Measurements from ENCODE around the gene OCLN.
"Not testable (repeated sequence)": the region's sequence is repeated elsewhere in the genome, so short reads cannot be mapped to it uniquely, and the experiment has no call there.

Gene OCLN

GRCh38 chr5:69498384-69498783 lies 5.8 kb downstream of the OCLN start:
- H3K27me3 Mint-ChIP-seq: peaks cover 28 to 44% of the 10 kb centered on the region in 2 donors
- ATAC-seq (replicated peaks) (no peak), DNase-seq (no peak)
- no peaks in the 10 kb centered on the region for H3K36me3 Mint-ChIP-seq (ENCODE audit: insufficient read depth)
- H3K4me3 Mint-ChIP-seq: no peak overlapping the region
- H3K4me1 Mint-ChIP-seq (ENCODE audit: low read depth in 2 of 2): no peaks in the 10 kb centered on the region
- H3K9me3 Mint-ChIP-seq: no peaks in the 10 kb centered on the region
- H3K27ac Mint-ChIP-seq: no peak overlapping the region

GRCh38 chr5:69502367-69502766 lies 9.8 kb downstream of the OCLN start:
- Mint-ChIP-seq H3K27ac (no peak overlapping the region), H3K4me3 (no peak overlapping the region), H3K9me3 (no peaks in the 10 kb centered on the region), H3K27me3 (peaks cover 7 to 11% of the 10 kb centered on the region in 2 donors), H3K4me1 (ENCODE audit: low read depth in 2 of 2) (no peaks in the 10 kb centered on the region), H3K36me3 (ENCODE audit: insufficient read depth) (no peaks in the 10 kb centered on the region)
- ATAC-seq (replicated peaks): no peak
- no peak for DNase-seq

GRCh38 chr5:69502767-69503488 lies 10.3 kb downstream of the OCLN start:
- H3K27ac Mint-ChIP-seq: no peak overlapping the region
- no peaks in the 10 kb centered on the region for H3K4me1 Mint-ChIP-seq (ENCODE audit: low read depth in 2 of 2)
- peaks cover 7% of the 10 kb centered on the region in 2 donors for H3K27me3 Mint-ChIP-seq
- ATAC-seq (replicated peaks) (no peak), DNase-seq (no peak)
- H3K4me3 Mint-ChIP-seq: no peak overlapping the region
- no peaks in the 10 kb centered on the region for H3K36me3 Mint-ChIP-seq (ENCODE audit: insufficient read depth)
- H3K9me3 Mint-ChIP-seq: no peaks in the 10 kb centered on the region

- ATAC-seq (replicated peaks) (no peak), DNase-seq (no peak)
- Mint-ChIP-seq H3K27ac (no peak overlapping the region), H3K27me3 (peaks cover 7% of the 10 kb centered on the region in 2 donors), H3K4me3 (no peak overlapping the region), H3K36me3 (ENCODE audit: insufficient read depth) (no peaks in the 10 kb centered on the region), H3K9me3 (no peaks in the 10 kb centered on the region), H3K4me1 (ENCODE audit: low read depth in 2 of 2) (no peaks in the 10 kb centered on the region)
These were observed 11.4 kb downstream of the OCLN start for GRCh38 chr5:69504036-69504435.

GRCh38 chr5:69505306-69505705 lies 12.7 kb downstream of the OCLN start:
- peaks cover 4 to 7% of the 10 kb centered on the region in 2 donors for H3K27me3 Mint-ChIP-seq
- no peaks in the 10 kb centered on the region for H3K36me3 Mint-ChIP-seq (ENCODE audit: insufficient read depth)
- no peak overlapping the region for H3K4me3 Mint-ChIP-seq
- ATAC-seq (replicated peaks) (no peak), DNase-seq (no peak)
- H3K9me3 Mint-ChIP-seq: no peaks in the 10 kb centered on the region
- H3K27ac Mint-ChIP-seq: no peak overlapping the region
- H3K4me1 Mint-ChIP-seq (ENCODE audit: low read depth in 2 of 2): no peaks in the 10 kb centered on the region

GRCh38 chr5:69509212-69509611 lies 16.6 kb downstream of the OCLN start:
- Mint-ChIP-seq H3K27ac (no peak overlapping the region), H3K9me3 (no peaks in the 10 kb centered on the region), H3K36me3 (ENCODE audit: insufficient read depth) (no peaks in the 10 kb centered on the region), H3K27me3 (no peaks in the 10 kb centered on the region), H3K4me1 (ENCODE audit: low read depth in 2 of 2) (no peaks in the 10 kb centered on the region), H3K4me3 (no peak overlapping the region)
- ATAC-seq (replicated peaks) (no peak), DNase-seq (no peak)

GRCh38 chr5:69510694-69511093 lies 18.1 kb downstream of the OCLN start:
- no peak for ATAC-seq (replicated peaks)
- no peak overlapping the region for H3K27ac Mint-ChIP-seq
- no peaks in the 10 kb centered on the region for H3K36me3 Mint-ChIP-seq (ENCODE audit: insufficient read depth)
- DNase-seq: no peak
- H3K4me3 Mint-ChIP-seq: no peak overlapping the region
- no peaks in the 10 kb centered on the region for H3K4me1 Mint-ChIP-seq (ENCODE audit: low read depth in 2 of 2)
- H3K27me3 Mint-ChIP-seq: no peaks in the 10 kb centered on the region
- no peaks in the 10 kb centered on the region for H3K9me3 Mint-ChIP-seq

GRCh38 chr5:69512740-69513260 lies 20.2 kb downstream of the OCLN start:
- Mint-ChIP-seq H3K9me3 (no peaks in the 10 kb centered on the region), H3K4me1 (ENCODE audit: low read depth in 2 of 2) (no peaks in the 10 kb centered on the region), H3K36me3 (ENCODE audit: insufficient read depth) (no peaks in the 10 kb centered on the region), H3K27me3 (no peaks in the 10 kb centered on the region), H3K27ac (no peak overlapping the region), H3K4me3 (no peak overlapping the region)
- ATAC-seq (replicated peaks) (no peak), DNase-seq (no peak)

GRCh38 chr5:69515570-69515969 lies 23.0 kb downstream of the OCLN start:
- H3K27ac Mint-ChIP-seq; H3K4me1 Mint-ChIP-seq (ENCODE audit: low read depth in 2 of 2): not testable (repeated sequence)

GRCh38 chr5:69516769-69517168 lies 24.2 kb downstream of the OCLN start:
- Mint-ChIP-seq H3K27me3 (no peaks in the 10 kb centered on the region), H3K27ac (no peak overlapping the region), H3K4me3 (no peak overlapping the region), H3K9me3 (no peaks in the 10 kb centered on the region), H3K36me3 (ENCODE audit: insufficient read depth) (peaks cover 3% of the 10 kb centered on the region), H3K4me1 (ENCODE audit: low read depth in 2 of 2) (no peaks in the 10 kb centered on the region)
- ATAC-seq (replicated peaks): no peak
- DNase-seq: no peak

More at GRCh38 chr5:69515570-69515969, 23.0 kb downstream of the OCLN start:
- ATAC-seq (replicated peaks); H3K9me3 Mint-ChIP-seq; H3K36me3 Mint-ChIP-seq (ENCODE audit: insufficient read depth); H3K4me3 Mint-ChIP-seq; DNase-seq; H3K27me3 Mint-ChIP-seq: not testable (repeated sequence)

- H3K27me3 Mint-ChIP-seq: peaks cover 0 to 5% of the 10 kb centered on the region in 2 donors
- H3K27ac Mint-ChIP-seq: no peak overlapping the region
- ATAC-seq (replicated peaks) (no peak), DNase-seq (no peak)
- no peak overlapping the region for H3K4me3 Mint-ChIP-seq
- H3K9me3 Mint-ChIP-seq: no peaks in the 10 kb centered on the region
- H3K36me3 Mint-ChIP-seq (ENCODE audit: insufficient read depth): peaks cover 3% of the 10 kb centered on the region
- no peaks in the 10 kb centered on the region for H3K4me1 Mint-ChIP-seq (ENCODE audit: low read depth in 2 of 2)
These were observed 25.2 kb downstream of the OCLN start for GRCh38 chr5:69517763-69518212.

- DNase-seq (no peak), ATAC-seq (replicated peaks) (no peak)
- Mint-ChIP-seq H3K36me3 (ENCODE audit: insufficient read depth) (peaks cover 3% of the 10 kb centered on the region), H3K4me1 (ENCODE audit: low read depth in 2 of 2) (no peaks in the 10 kb centered on the region), H3K27me3 (peaks cover 0 to 5% of the 10 kb centered on the region in 2 donors), H3K9me3 (no peaks in the 10 kb centered on the region), H3K27ac (no peak overlapping the region), H3K4me3 (no peak overlapping the region)
These were observed 26.7 kb downstream of the OCLN start for GRCh38 chr5:69519285-69519684.

- DNase-seq (no peak), ATAC-seq (replicated peaks) (no peak)
- Mint-ChIP-seq H3K36me3 (ENCODE audit: insufficient read depth) (peaks cover 3% of the 10 kb centered on the region), H3K4me3 (no peak overlapping the region), H3K27me3 (peaks cover 5 to 13% of the 10 kb centered on the region in 2 donors), H3K4me1 (ENCODE audit: low read depth in 2 of 2) (no peaks in the 10 kb centered on the region), H3K27ac (no peak overlapping the region), H3K9me3 (no peaks in the 10 kb centered on the region)
These were observed 29.4 kb downstream of the OCLN start for GRCh38 chr5:69522035-69522434.

GRCh38 chr5:69525490-69525889 lies 32.9 kb downstream of the OCLN start:
- Mint-ChIP-seq H3K27me3 (peaks cover 23 to 34% of the 10 kb centered on the region in 2 donors), H3K36me3 (ENCODE audit: insufficient read depth) (no peaks in the 10 kb centered on the region)

More at GRCh38 chr5:69525490-69525889, 32.9 kb downstream of the OCLN start:
- no peaks in the 10 kb centered on the region for H3K4me1 Mint-ChIP-seq (ENCODE audit: low read depth in 2 of 2)
- H3K9me3 Mint-ChIP-seq: no peaks in the 10 kb centered on the region
- H3K27ac Mint-ChIP-seq: no peak overlapping the region
- ATAC-seq (replicated peaks) (no peak), DNase-seq (no peak)
- no peak overlapping the region for H3K4me3 Mint-ChIP-seq

Measured in effector memory CD8-positive, alpha-beta T cell (primary cell).